HUES64 (cell line): Measurements from ENCODE around the gene EOLA2. TPM values are rescaled to one million over a fixed set of nuclear protein-coding genes. Genes with fewer than 3 reads are reported as not detected.

Source experiments
- H3K27ac ChIP-seq: 2 replicates; pipeline ENCODE4 v1.7.0; 2013; ENCODE audit warnings: low read depth, low read length, inconsistent platforms
- H3K27me3 ChIP-seq: 2 replicates; pipeline ENCODE4 v1.6.1; 2013; ENCODE audit warnings: mild to moderate bottlenecking, low read length; ENCODE audit not compliant: insufficient read depth
- H3K36me3 ChIP-seq: 2 replicates; pipeline ENCODE4 v1.6.1; 2013; ENCODE audit warnings: mild to moderate bottlenecking, low read length; ENCODE audit not compliant: insufficient read depth
- H3K4me1 ChIP-seq: 2 replicates; pipeline ENCODE4 v1.6.1; 2013; ENCODE audit warnings: mild to moderate bottlenecking, low read length, moderate library complexity; ENCODE audit not compliant: insufficient read depth
- H3K4me3 ChIP-seq: 2 replicates; pipeline ENCODE4 v1.5.1; 2013; ENCODE audit warnings: mild to moderate bottlenecking, low read length, moderate library complexity
- H3K9ac ChIP-seq: 2 replicates; pipeline ENCODE4 v1.6.1; 2013; ENCODE audit warnings: mild to moderate bottlenecking, low read depth, low read length
- H3K9me3 ChIP-seq: 2 replicates; pipeline ENCODE4 v1.6.1; 2013; ENCODE audit warnings: low read depth, low read length; ENCODE audit not compliant: insufficient read depth
- WGBS: fragments of 150-250, 120-280 bp; methylation state at CpG from one replicate; pipeline ENCODE4 v1.1.7; 2013; ENCODE audit warnings: missing lambda C conversion rate; 5-methylcytosine and 5-hydroxymethylcytosine counted together
- polyA plus RNA-seq, 2 experiments: library from polyadenylated mRNA; stranded (reverse); fragments of 50-300 nt; gene quantifications; one replicate each; pipeline ENCODE4 v1.2.3, GENCODE V29; 2013

EOLA2 gene
- 20.1 TPM for polyA plus RNA-seq (2013, experiment 1 of 2)
- polyA plus RNA-seq (2013, experiment 2 of 2) = 21.3 TPM

- Histone ChIP-seq H3K4me1 (no peaks in the 10 kb centered on the region), H3K9me3 (no peaks in the 10 kb centered on the region), H3K27me3 (no peaks in the 10 kb centered on the region), H3K36me3 (no peaks in the 10 kb centered on the region), H3K4me3 (peak within 1 kb of the TSS; percentile 72), H3K9ac (peak within 1 kb of the TSS; percentile 77), H3K27ac (peak within 1 kb of the TSS; percentile 85; the same call in 1 of the 2 replicates)
- under 1% methylated on average over 38 of the region's 39 CpGs for WGBS
Measured at GRCh38 chrX:149938427-149938880, at the start of gene EOLA2. EOLA2 (minus strand) TSS chrX:149938491; CDS start chrX:149933874, 4,617 bp downstream.

GRCh38 chrX:149987613-149988012, 49.3 kb upstream of the EOLA2 start:
- Histone ChIP-seq H3K4me1 (no peaks in the 10 kb centered on the region), H3K27ac (no peak overlapping the region), H3K27me3 (no peaks in the 10 kb centered on the region), H3K9me3 (no peaks in the 10 kb centered on the region), H3K4me3 (no peak overlapping the region), H3K36me3 (no peaks in the 10 kb centered on the region), H3K9ac (no peak overlapping the region)

GRCh38 chrX:149984411-149984810, 46.1 kb upstream of the EOLA2 start:
- Histone ChIP-seq H3K9ac (no peak overlapping the region), H3K4me3 (no peak overlapping the region), H3K27me3 (no peaks in the 10 kb centered on the region), H3K36me3 (no peaks in the 10 kb centered on the region), H3K27ac (no peak overlapping the region), H3K9me3 (no peaks in the 10 kb centered on the region), H3K4me1 (no peaks in the 10 kb centered on the region)
- 93% methylated on average over 1 of the region's 1 CpG for WGBS

- H3K9me3 ChIP-seq = no peaks in the 10 kb centered on the region
- no peaks in the 10 kb centered on the region for H3K36me3 ChIP-seq
- H3K9ac ChIP-seq = no peak overlapping the region
- H3K27ac ChIP-seq = no peak overlapping the region
- WGBS = 98% methylated on average over 2 of the region's 3 CpGs
- H3K4me1 ChIP-seq = 0 out of 2 replicates have a peak, but pooled peaks cover under 1% of the 10 kb centered on the region
- no peaks in the 10 kb centered on the region for H3K27me3 ChIP-seq
- H3K4me3 ChIP-seq = no peak overlapping the region
Measured at GRCh38 chrX:149982310-149982709, 44.0 kb upstream of the EOLA2 start.

- Histone ChIP-seq H3K4me3 (no peak overlapping the region), H3K27ac (no peak overlapping the region), H3K27me3 (no peaks in the 10 kb centered on the region), H3K9me3 (no peaks in the 10 kb centered on the region), H3K36me3 (no peaks in the 10 kb centered on the region), H3K4me1 (peaks cover 14% of the 10 kb centered on the region), H3K9ac (no peak overlapping the region)
- 91% methylated on average over 2 of the region's 3 CpGs for WGBS
Measured at GRCh38 chrX:149979126-149979644, 40.9 kb upstream of the EOLA2 start.

- H3K9me3 ChIP-seq = no peaks in the 10 kb centered on the region
- no peak overlapping the region for H3K9ac ChIP-seq
- 66% methylated on average over 8 of the region's 9 CpGs for WGBS
- H3K27ac ChIP-seq = no peak overlapping the region
- no peaks in the 10 kb centered on the region for H3K27me3 ChIP-seq
- H3K4me3 ChIP-seq = no peak overlapping the region
- peaks cover 11% of the 10 kb centered on the region for H3K36me3 ChIP-seq
- no peaks in the 10 kb centered on the region for H3K4me1 ChIP-seq
Measured at GRCh38 chrX:149962859-149963757, 24.8 kb upstream of the EOLA2 start.

GRCh38 chrX:149962010-149962409, 23.7 kb upstream of the EOLA2 start:
- Histone ChIP-seq H3K27me3 (no peaks in the 10 kb centered on the region), H3K36me3 (peaks cover 11% of the 10 kb centered on the region), H3K9me3 (no peaks in the 10 kb centered on the region), H3K27ac (no peak overlapping the region), H3K4me3 (no peak overlapping the region), H3K9ac (no peak overlapping the region), H3K4me1 (no peaks in the 10 kb centered on the region)

GRCh38 chrX:149961572-149961971, 23.3 kb upstream of the EOLA2 start:
- Histone ChIP-seq H3K4me3 (no peak overlapping the region), H3K4me1 (no peaks in the 10 kb centered on the region), H3K36me3 (peaks cover 11% of the 10 kb centered on the region), H3K9ac (no peak overlapping the region), H3K27me3 (no peaks in the 10 kb centered on the region), H3K27ac (no peak overlapping the region), H3K9me3 (no peaks in the 10 kb centered on the region)
- WGBS = 91% methylated on average over 2 of the region's 2 CpGs

- no peaks in the 10 kb centered on the region for H3K9me3 ChIP-seq
- WGBS = 100% methylated on average over 1 of the region's 1 CpG
- H3K4me1 ChIP-seq = peaks cover 4% of the 10 kb centered on the region
- no peak overlapping the region for H3K27ac ChIP-seq
- peaks cover 15% of the 10 kb centered on the region for H3K36me3 ChIP-seq
- no peaks in the 10 kb centered on the region for H3K27me3 ChIP-seq
- H3K9ac ChIP-seq = no peak overlapping the region
- no peak overlapping the region for H3K4me3 ChIP-seq
Measured at GRCh38 chrX:149950681-149951080, 12.4 kb upstream of the EOLA2 start.

GRCh38 chrX:149949743-149950436, 11.6 kb upstream of the EOLA2 start:
- peaks cover 4% of the 10 kb centered on the region for H3K4me1 ChIP-seq
- H3K9me3 ChIP-seq = no peaks in the 10 kb centered on the region
- 84% methylated on average over 6 of the region's 6 CpGs for WGBS
- no peak overlapping the region for H3K27ac ChIP-seq
- no peak overlapping the region for H3K4me3 ChIP-seq
- H3K27me3 ChIP-seq = no peaks in the 10 kb centered on the region
- H3K36me3 ChIP-seq = peaks cover 15% of the 10 kb centered on the region
- H3K9ac ChIP-seq = no peak overlapping the region

GRCh38 chrX:149948016-149948415, 9.7 kb upstream of the EOLA2 start:
- peaks cover 4% of the 10 kb centered on the region for H3K4me1 ChIP-seq
- 42% methylated on average over 2 of the region's 3 CpGs for WGBS
- H3K27ac ChIP-seq = peak overlapping the region; percentile 30; the same call in 1 of the 2 replicates

More at GRCh38 chrX:149948016-149948415, 9.7 kb upstream of the EOLA2 start:
- Histone ChIP-seq H3K4me3 (no peak overlapping the region), H3K36me3 (peaks cover 15% of the 10 kb centered on the region), H3K9me3 (no peaks in the 10 kb centered on the region), H3K27me3 (no peaks in the 10 kb centered on the region), H3K9ac (no peak overlapping the region)
